HEK293 (cell line): ENCODE measurements around the gene ZBP1.
"Not testable (repeated sequence)": the region's sequence is repeated elsewhere in the genome, so short reads cannot be mapped to it uniquely, and the experiment has no call there.

Experiments used
- CTCF ChIP-seq: fragments of 450-650 bp; formaldehyde crosslinking; IDR thresholded peaks from 2 replicates; pipeline ENCODE4 v1.5.1; 2016; ENCODE audit warnings: missing biosample characterization, missing genetic modification characterization
- REST ChIP-seq: fragments of 450-650 bp; formaldehyde crosslinking; IDR thresholded peaks from 2 replicates; pipeline ENCODE4 v1.5.1; 2016; ENCODE audit warnings: missing biosample characterization, missing genetic modification characterization
- ZBTB1 ChIP-seq: fragments of 450-650 bp; formaldehyde crosslinking; IDR thresholded peaks from 2 replicates; pipeline ENCODE4 v1.5.1; 2016; ENCODE audit warnings: missing biosample characterization, missing genetic modification characterization
- ZBTB8A ChIP-seq: fragments of 450-650 bp; formaldehyde crosslinking; IDR thresholded peaks from 2 replicates; pipeline ENCODE4 v1.5.1; 2016; ENCODE audit warnings: missing biosample characterization, missing genetic modification characterization
- ZNF121 ChIP-seq: fragments of 450-650 bp; formaldehyde crosslinking; IDR thresholded peaks from 2 replicates; pipeline ENCODE4 v1.5.1; 2016; ENCODE audit warnings: missing biosample characterization, missing genetic modification characterization
- ZNF175 ChIP-seq: fragments of 450-650 bp; formaldehyde crosslinking; IDR thresholded peaks from 2 replicates; pipeline ENCODE4 v1.5.1; 2016; ENCODE audit warnings: missing biosample characterization, missing genetic modification characterization
- ZNF274 ChIP-seq, 2 experiments: fragments of 200-500 bp in 1 of 2; fragments of 450-650 bp in 1 of 2; sonication (Bioruptor generic) in 1 of 2; formaldehyde crosslinking in 1 of 2; IDR thresholded peaks; 2 replicates each; pipeline versions ENCODE4 v1.5.1 to v1.6.1; 2014 to 2016; ENCODE audit warnings: borderline replicate concordance in 1 of 2, inconsistent platforms in 1 of 2, low read length in 1 of 2, missing biosample characterization in 1 of 2, missing genetic modification characterization in 1 of 2
- ZNF404 ChIP-seq: fragments of 450-650 bp; formaldehyde crosslinking; IDR thresholded peaks from 2 replicates; pipeline ENCODE4 v1.5.1; 2017; ENCODE audit warnings: missing biosample characterization, missing genetic modification characterization
- ZNF423 ChIP-seq: fragments of 450-650 bp; formaldehyde crosslinking; IDR thresholded peaks from 2 replicates; pipeline ENCODE4 v1.5.1; 2016; ENCODE audit warnings: missing biosample characterization, missing genetic modification characterization
- ZNF510 ChIP-seq: fragments of 450-650 bp; formaldehyde crosslinking; IDR thresholded peaks from 2 replicates; pipeline ENCODE4 v1.5.1; 2018; ENCODE audit warnings: mild to moderate bottlenecking, missing genetic modification characterization, missing biosample characterization; ENCODE audit not compliant: insufficient replicate concordance
- ZNF670 ChIP-seq: fragments of 450-650 bp; formaldehyde crosslinking; IDR thresholded peaks from 2 replicates; pipeline ENCODE4 v1.5.1; 2016; ENCODE audit warnings: missing biosample characterization, missing genetic modification characterization, low read depth
- ZNF843 ChIP-seq: fragments of 450-650 bp; formaldehyde crosslinking; IDR thresholded peaks from 2 replicates; pipeline ENCODE4 v1.5.1; 2016; ENCODE audit warnings: missing biosample characterization, missing genetic modification characterization

GRCh38 chr20:57628962-57629308, 8.7 kb upstream of the ZBP1 start:
- not testable (repeated sequence) for TF ChIP-seq ZNF423 (tag by site-specific recombination); REST (tag by site-specific recombination); ZNF121 (tag by site-specific recombination); ZNF670 (tag by site-specific recombination); ZBTB8A (tag by site-specific recombination); ZNF274 (IDR thresholded peaks at IDR 0.05; ENCODE audit: low read length); ZNF274 (tag by site-specific recombination; IDR thresholded peaks at IDR 0.05; ENCODE audit: borderline replicate concordance); CTCF (tag by site-specific recombination); ZNF175; ZBTB1 (tag by site-specific recombination); ZNF404 (tag by site-specific recombination); ZNF510 (tag by site-specific recombination); ZNF843 (tag by site-specific recombination)
